Activated CD4-positive, alpha-beta memory T cell treated with anti-CD3 and anti-CD28 coated beads for 36 hours (primary cell): ENCODE measurements around the gene SECISBP2L. TPM values are rescaled to one million over a fixed set of nuclear protein-coding genes. Genes with fewer than 3 reads are reported as not detected.

Source experiments
- CTCF ChIA-PET: fragments of 350-600 bp; sonication (Branson Sonifier 250); formaldehyde crosslinking; loops from one replicate; lab custom pipeline; 2021; ENCODE audit warnings: antibody characterized with exemption, inconsistent platforms; lab: Charles Lee
- POLR2A ChIA-PET: fragments of 350-600 bp; sonication (Branson Sonifier 250); formaldehyde crosslinking; loops from one replicate; lab custom pipeline; 2021; ENCODE audit warnings: antibody characterized with exemption; lab: Charles Lee
- DNase-seq: peaks from one replicate; pipeline ENCODE4 v3.0.0-alpha.2; 2020
- H3K27ac Mint-ChIP-seq: one replicate; pipeline ENCODE4 v1.8.0; 2021; ENCODE audit warnings: mixed read lengths
- H3K27me3 Mint-ChIP-seq: one replicate; pipeline ENCODE4 v1.8.0; 2021; ENCODE audit warnings: mixed read lengths
- H3K36me3 Mint-ChIP-seq: one replicate; pipeline ENCODE4 v1.8.0; 2021; ENCODE audit warnings: mixed read lengths
- H3K4me1 Mint-ChIP-seq: one replicate; pipeline ENCODE4 v1.8.0; 2021; ENCODE audit warnings: low read depth, mixed read lengths
- H3K4me3 Mint-ChIP-seq: one replicate; pipeline ENCODE4 v1.8.0; 2021; ENCODE audit warnings: mild to moderate bottlenecking, mixed read lengths
- H3K9me3 Mint-ChIP-seq: one replicate; pipeline ENCODE4 v1.8.0; 2021; ENCODE audit warnings: mixed read lengths
- intact Hi-C: fragments of 100-400 bp; cut with micrococcal nuclease; formaldehyde crosslinking; loops from one replicate; pipeline ENCODE4 v1.15.1; 2023
- total RNA-seq, 2 experiments: library from RNA; stranded (reverse); gene quantifications; one replicate each; pipeline ENCODE4 v1.2.3, GENCODE V29; 2021

SECISBP2L gene
- total RNA-seq, 2 experiments from 2014 or later, result 22.5 to 24.6 TPM

DNA sequence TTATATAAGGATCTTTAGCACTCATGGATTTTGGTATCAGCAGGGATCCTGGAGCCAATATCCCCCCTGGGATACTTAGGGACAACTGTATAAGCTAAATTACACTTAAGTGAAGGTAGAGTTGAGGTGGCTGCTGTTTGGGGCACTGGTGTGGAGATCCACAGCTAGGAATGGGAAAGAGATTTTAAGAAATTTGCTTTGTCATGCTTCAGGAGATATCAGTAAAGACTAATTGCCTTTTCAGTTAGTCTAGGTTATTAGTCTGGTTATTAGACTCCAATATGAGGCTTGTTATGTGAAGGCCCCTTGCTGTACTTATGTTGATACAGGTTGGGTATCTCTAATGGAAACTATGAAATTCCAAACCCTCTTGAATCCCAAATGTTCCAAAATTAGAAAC, 1.2 kb upstream of the SECISBP2L start:
- Mint-ChIP-seq H3K4me3 (no peak overlapping the region), H3K4me1 (peaks cover 21% of the 10 kb centered on the region), H3K9me3 (no peaks in the 10 kb centered on the region), H3K36me3 (no peaks in the 10 kb centered on the region), H3K27me3 (no peaks in the 10 kb centered on the region), H3K27ac (no peak overlapping the region)
- intact Hi-C loops, result loop anchor here (2.0 to 10.0 kb wide), 4 partner anchors 85 to 577 kb away; partner anchors contain the start of genes DTWD1, FAM227B, FGF7 and GALK2
- ChIA-PET CTCF (interaction anchor here (0.6 to 1.7 kb wide), 4 partner anchors 31 to 1201 kb away, joined by 3 to 5 read pairs (median 4); no protein-coding TSS in a partner anchor), POLR2A (interaction anchor here (1.4 kb wide), 1 partner anchor 170 kb away, joined by 5 read pairs; the partner anchor contains the start of gene EID1)
- DNase-seq, result no peak

DNA sequence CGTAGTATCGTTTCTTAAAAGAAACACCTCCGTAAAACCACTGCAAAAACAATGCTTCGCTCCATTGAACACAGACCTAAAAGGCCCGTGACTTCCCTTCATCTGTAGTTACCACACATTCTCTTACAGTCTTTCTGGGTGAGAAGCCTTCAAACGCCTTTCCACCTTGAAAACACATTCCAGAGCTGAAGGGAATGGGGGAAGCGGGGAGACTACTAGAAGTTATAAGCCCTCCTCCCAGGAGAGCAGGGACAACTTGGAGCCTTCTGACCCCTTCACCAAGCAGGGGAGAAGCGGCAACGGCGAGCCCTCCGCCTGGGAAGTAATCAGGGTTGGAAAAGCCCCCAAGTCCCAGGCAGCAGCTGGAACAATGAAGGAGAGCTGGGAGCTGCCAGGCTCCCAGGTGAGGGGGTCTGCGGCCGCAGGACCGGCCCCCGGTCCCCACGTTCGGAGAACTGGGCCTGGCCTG, 461 bp downstream of the SECISBP2L start:
- ChIA-PET POLR2A (interaction anchor here (0.6 to 1.3 kb wide), 3 partner anchors 21 to 110 kb away, joined by 3 read pairs; partner anchors contain the start of gene COPS2), CTCF (interaction anchor here (0.7 to 1.8 kb wide), 6 partner anchors 11 to 184 kb away, joined by 3 to 13 read pairs (median 4); partner anchors contain the start of gene EID1)
- peaks cover 33% of the 10 kb centered on the region for H3K4me1 Mint-ChIP-seq
- H3K27ac Mint-ChIP-seq, result peak overlapping the region; percentile 76
- intact Hi-C loops, result loop anchor here (1.0 to 10.0 kb wide), 7 partner anchors 83 to 579 kb away; partner anchors contain the start of genes CEP152, COPS2, DTWD1 and EID1
- H3K27me3 Mint-ChIP-seq, result no peaks in the 10 kb centered on the region
- H3K9me3 Mint-ChIP-seq, result no peaks in the 10 kb centered on the region
- DNase-seq, result peak; percentile 21
- H3K4me3 Mint-ChIP-seq, result peak overlapping the region; percentile 91
- no peaks in the 10 kb centered on the region for H3K36me3 Mint-ChIP-seq

DNA sequence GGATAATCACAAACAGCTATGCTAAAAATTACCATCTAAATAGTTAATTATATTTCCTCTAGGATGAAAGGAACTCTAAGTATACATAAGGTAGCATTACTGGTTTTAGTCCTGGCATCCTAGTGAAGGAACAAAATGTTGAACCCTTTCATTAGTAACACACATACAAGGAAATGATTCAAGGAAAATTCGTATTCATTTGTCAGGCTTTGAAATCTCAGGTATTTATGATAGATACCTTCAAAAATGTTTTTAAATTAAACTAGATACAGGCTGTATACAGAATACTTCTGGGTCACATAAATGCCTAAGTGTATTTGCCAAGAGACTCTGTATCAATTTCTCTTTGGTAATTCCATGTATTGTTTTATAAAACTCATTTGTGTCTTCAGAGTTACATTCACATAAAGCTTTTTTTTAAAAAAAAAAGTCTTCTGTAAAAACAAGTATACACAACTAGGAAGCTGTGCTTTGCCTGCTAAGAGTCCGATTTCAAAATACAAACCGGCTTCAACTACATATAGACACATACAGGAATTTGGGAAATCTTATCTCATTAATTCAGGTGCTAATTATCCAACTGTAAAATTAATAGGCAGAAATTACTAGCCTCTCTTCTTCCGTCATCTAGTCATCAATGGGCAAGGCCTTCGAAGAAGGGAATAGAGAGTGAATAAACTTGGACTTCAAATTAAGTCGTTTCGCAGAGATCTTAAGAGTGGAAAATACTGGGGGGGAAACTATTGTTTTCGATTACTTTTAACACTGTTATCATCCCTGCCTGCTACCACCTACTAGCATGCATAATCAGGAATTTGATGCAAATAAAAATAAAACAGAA, 1.3 kb downstream of the SECISBP2L start:
- peak overlapping the region; percentile 91 for H3K4me3 Mint-ChIP-seq
- ChIA-PET CTCF (interaction anchor here (0.7 to 1.8 kb wide), 3 partner anchors 69 to 183 kb away, joined by 3 to 13 read pairs (median 4); no protein-coding TSS in a partner anchor), POLR2A (no interaction called here)
- no peaks in the 10 kb centered on the region for H3K36me3 Mint-ChIP-seq
- intact Hi-C loops, result loop anchor here (5.0 to 10.0 kb wide), 2 partner anchors 83 to 580 kb away; partner anchors contain the start of genes DTWD1, FAM227B and SHC4
- H3K9me3 Mint-ChIP-seq, result no peaks in the 10 kb centered on the region
- no peaks in the 10 kb centered on the region for H3K27me3 Mint-ChIP-seq
- H3K27ac Mint-ChIP-seq, result peak overlapping the region; percentile 76
- peaks cover 36% of the 10 kb centered on the region for H3K4me1 Mint-ChIP-seq
- DNase-seq, result no peak

DNA sequence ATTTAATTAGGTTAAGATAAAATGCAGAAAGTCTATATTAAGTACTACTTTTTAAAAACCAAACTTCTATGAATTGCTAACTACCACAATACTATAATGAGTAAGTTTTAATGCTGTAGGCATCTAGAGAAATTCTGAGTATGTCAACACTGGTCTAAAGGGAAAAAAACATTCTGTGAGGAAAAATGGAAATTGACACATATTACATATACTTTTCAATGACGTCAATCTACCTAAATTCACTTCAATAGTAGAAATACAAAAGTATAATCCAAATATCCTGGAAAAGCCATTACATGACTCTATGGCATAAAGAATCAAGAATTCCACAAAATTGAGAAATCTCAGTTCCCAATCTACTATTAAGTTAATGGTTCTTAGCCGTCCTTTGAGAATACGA, 2.2 kb downstream of the SECISBP2L start:
- Mint-ChIP-seq H3K9me3 (no peaks in the 10 kb centered on the region), H3K36me3 (no peaks in the 10 kb centered on the region), H3K4me3 (peak overlapping the region; percentile 1), H3K27ac (no peak overlapping the region), H3K4me1 (peaks cover 39% of the 10 kb centered on the region), H3K27me3 (no peaks in the 10 kb centered on the region)
- intact Hi-C loops, result loop anchor here (10.0 kb wide), 1 partner anchor 581 kb away; the partner anchor contains the start of genes DTWD1 and FAM227B
- no peak for DNase-seq
- ChIA-PET POLR2A (interaction anchor here (0.6 to 1.0 kb wide), 2 partner anchors 74 to 111 kb away, joined by 3 read pairs; partner anchors contain the start of gene COPS2), CTCF (no interaction called here)

DNA sequence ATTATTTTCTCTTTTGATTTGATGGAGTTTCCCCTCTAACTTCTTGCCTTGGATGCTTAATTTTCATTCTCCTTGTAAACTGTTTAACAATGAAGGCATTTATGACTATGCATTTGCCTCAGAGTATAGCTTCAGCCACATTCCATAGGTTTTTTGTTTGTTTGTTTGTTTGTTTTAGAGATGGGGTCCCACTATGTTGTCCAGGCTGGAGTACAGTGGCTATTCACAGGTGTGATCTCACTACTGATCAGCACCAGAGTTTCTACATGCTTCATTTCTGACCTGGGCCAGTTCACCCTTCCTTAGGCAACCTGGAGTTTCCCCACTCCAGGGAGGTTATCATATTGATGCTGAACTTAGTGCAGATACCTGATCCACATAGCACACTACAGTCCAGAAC, 4.1 kb downstream of the SECISBP2L start:
- DNase-seq, result no peak
- peaks cover 51% of the 10 kb centered on the region for H3K4me1 Mint-ChIP-seq
- no peaks in the 10 kb centered on the region for H3K9me3 Mint-ChIP-seq
- ChIA-PET CTCF (interaction anchor here (1.4 kb wide), 1 partner anchor 66 kb away, joined by 5 read pairs; no protein-coding TSS in a partner anchor), POLR2A (no interaction called here)
- intact Hi-C loops, result loop anchor here (10.0 kb wide), 1 partner anchor 583 kb away; the partner anchor contains the start of genes DTWD1 and FAM227B
- no peak overlapping the region for H3K27ac Mint-ChIP-seq
- no peaks in the 10 kb centered on the region for H3K27me3 Mint-ChIP-seq
- no peak overlapping the region for H3K4me3 Mint-ChIP-seq
- no peaks in the 10 kb centered on the region for H3K36me3 Mint-ChIP-seq

DNA sequence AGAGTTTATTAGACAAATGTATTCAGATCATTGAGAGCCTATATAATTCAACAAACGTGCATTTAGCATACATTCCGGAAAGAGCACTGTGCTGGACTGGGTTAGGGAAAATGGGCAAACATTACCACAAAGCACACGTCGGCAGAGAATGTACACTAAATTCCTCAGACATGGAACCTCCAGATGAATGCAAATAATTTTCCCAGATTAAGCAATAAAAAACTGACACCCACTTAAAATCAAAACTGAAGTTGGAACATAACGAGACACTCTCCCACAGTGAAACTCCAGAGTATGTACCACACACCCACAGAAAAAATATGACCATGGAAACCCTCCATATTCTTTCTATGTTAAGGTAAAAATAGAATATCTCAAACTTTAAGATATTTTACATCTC, 4.8 kb downstream of the SECISBP2L start:
- no peak for DNase-seq
- H3K36me3 Mint-ChIP-seq, result no peaks in the 10 kb centered on the region
- H3K4me3 Mint-ChIP-seq, result no peak overlapping the region
- ChIA-PET CTCF (no interaction called here), POLR2A (no interaction called here)
- intact Hi-C loops, result loop anchor here (10.0 kb wide), 1 partner anchor 583 kb away; the partner anchor contains the start of genes DTWD1 and FAM227B
- no peaks in the 10 kb centered on the region for H3K9me3 Mint-ChIP-seq
- H3K27me3 Mint-ChIP-seq, result no peaks in the 10 kb centered on the region
- peaks cover 50% of the 10 kb centered on the region for H3K4me1 Mint-ChIP-seq
- H3K27ac Mint-ChIP-seq, result no peak overlapping the region

DNA sequence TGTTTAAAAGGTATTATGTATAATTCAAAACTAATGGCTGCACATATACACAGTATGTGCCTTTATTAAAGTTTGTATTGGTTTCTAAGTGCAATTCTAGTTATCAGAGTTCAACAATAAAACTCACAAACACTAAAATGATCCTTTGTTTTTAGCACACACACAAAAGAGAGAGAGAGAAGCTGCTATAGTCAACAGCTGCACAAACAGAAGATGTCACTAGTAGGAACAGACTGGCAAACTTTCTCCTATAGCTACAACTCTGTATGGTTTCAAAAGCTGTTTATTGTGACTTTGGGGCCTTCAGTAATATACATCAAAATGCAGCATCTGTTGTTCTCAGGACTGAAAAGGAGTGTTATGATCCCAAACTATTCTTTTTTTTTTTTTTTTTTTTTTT, 6.1 kb downstream of the SECISBP2L start:
- DNase-seq, result no peak
- CTCF ChIA-PET, result interaction anchor here (1.2 kb wide), 1 partner anchor 100 kb away, joined by 3 read pairs; no protein-coding TSS in a partner anchor
- H3K4me3 Mint-ChIP-seq, result no peak overlapping the region
- no peak overlapping the region for H3K27ac Mint-ChIP-seq
- H3K4me1 Mint-ChIP-seq, result peaks cover 47% of the 10 kb centered on the region
- no peaks in the 10 kb centered on the region for H3K27me3 Mint-ChIP-seq
- intact Hi-C loops, result loop anchor here (10.0 kb wide), 1 partner anchor 585 kb away; the partner anchor contains the start of genes DTWD1 and FAM227B
- H3K9me3 Mint-ChIP-seq, result no peaks in the 10 kb centered on the region
- no peaks in the 10 kb centered on the region for H3K36me3 Mint-ChIP-seq
- POLR2A ChIA-PET, result no interaction called here

DNA sequence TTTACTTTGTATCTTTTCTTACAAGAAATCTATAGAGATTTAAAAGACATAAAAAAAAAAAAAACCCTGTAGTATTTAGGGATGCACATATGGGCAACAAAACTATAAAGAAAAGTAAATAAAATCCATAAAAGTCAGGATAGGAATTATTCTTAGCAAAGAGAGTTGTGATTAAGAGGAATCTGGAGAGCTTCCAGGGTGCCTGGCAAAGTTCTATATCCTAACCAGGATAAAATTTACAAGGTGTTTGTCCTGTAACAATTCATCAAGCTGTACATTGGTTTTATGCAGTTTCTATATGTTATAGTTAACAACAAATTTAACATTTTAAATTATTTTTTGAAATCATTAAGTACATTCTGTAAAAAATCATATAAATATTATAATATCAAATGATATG, 7.9 kb downstream of the SECISBP2L start:
- Mint-ChIP-seq H3K4me1 (peaks cover 35% of the 10 kb centered on the region), H3K27me3 (no peaks in the 10 kb centered on the region), H3K9me3 (no peaks in the 10 kb centered on the region), H3K36me3 (no peaks in the 10 kb centered on the region), H3K27ac (no peak overlapping the region), H3K4me3 (no peak overlapping the region)
- DNase-seq, result no peak
- CTCF ChIA-PET, result no interaction called here
- intact Hi-C loops, result no loop called here
- POLR2A ChIA-PET, result no interaction called here

DNA sequence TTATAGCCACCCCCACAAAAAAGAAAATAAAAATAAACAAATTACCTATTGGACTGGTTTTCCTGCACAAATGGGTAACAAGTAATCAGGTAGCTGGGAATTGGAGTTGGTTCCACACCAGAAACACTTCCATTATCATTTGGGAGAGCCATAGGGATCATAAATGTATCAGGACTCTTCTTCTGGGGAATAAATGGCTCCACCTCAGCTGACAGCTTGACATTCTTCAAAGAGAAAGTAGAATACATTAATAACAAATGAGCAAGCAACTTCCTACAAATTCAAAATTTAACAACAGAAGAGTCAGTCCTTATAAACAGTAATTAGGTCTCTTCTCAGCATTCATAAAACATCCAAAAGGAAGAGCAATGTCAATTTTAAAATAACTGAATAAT, 8.7 kb downstream of the SECISBP2L start:
- DNase-seq, result no peak

DNA sequence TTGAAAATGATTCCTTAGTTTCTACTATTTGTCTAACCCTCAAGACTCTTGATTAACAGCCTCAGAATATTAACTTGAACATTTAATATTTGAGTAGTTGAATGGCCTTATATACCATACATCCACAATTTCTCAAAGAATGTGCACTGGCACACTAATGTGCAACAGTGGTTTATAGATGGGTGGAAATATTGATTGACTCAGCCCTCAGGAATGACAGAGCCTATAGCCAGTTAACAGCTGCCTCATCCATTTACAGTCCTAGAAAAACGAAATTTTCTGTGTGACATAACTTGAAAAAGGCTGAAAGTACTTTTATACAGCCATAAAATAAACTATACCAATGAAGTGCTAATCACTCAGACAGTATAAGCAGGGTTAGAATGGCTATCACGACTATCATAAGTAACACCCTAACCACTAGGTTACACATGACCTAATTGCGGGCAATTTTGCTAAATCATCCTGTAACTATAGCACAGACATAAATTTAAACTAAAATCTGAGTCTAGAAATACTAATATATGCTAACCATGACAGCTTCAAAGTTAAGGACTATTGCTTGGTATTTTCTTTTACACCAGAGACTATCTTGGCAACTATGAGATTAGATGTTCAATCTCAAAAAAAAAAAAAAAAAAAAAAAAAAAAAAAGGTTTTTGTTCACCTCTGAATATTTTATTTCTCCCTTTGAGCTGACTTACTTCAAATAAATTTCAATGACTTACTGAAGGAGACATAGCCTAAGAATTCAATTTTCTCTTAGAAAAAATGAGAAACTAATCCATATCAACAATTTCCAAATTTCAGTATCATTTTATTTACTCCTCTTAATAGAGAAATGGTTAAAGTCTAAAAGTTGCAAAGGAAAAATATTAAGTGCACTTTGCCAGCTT, 9.3 kb downstream of the SECISBP2L start:
- Mint-ChIP-seq H3K4me3 (no peak overlapping the region), H3K4me1 (peaks cover 30% of the 10 kb centered on the region), H3K9me3 (no peaks in the 10 kb centered on the region), H3K36me3 (peaks cover 2% of the 10 kb centered on the region), H3K27me3 (no peaks in the 10 kb centered on the region), H3K27ac (no peak overlapping the region)
- DNase-seq, result no peak
- intact Hi-C loops, result no loop called here
- ChIA-PET CTCF (interaction anchor here (0.6 to 1.4 kb wide), 4 partner anchors 61 to 200 kb away, joined by 3 to 6 read pairs (median 4); no protein-coding TSS in a partner anchor), POLR2A (no interaction called here)

More for the DNA sequence above, 8.7 kb downstream of the SECISBP2L start:
- Mint-ChIP-seq H3K36me3 (peaks cover 2% of the 10 kb centered on the region), H3K27ac (no peak overlapping the region), H3K4me1 (peaks cover 34% of the 10 kb centered on the region), H3K9me3 (no peaks in the 10 kb centered on the region), H3K4me3 (no peak overlapping the region), H3K27me3 (no peaks in the 10 kb centered on the region)
- POLR2A ChIA-PET, result no interaction called here
- CTCF ChIA-PET, result interaction anchor here (0.6 to 1.4 kb wide), 3 partner anchors 62 to 200 kb away, joined by 3 to 6 read pairs (median 4); no protein-coding TSS in a partner anchor
- intact Hi-C loops, result no loop called here

DNA sequence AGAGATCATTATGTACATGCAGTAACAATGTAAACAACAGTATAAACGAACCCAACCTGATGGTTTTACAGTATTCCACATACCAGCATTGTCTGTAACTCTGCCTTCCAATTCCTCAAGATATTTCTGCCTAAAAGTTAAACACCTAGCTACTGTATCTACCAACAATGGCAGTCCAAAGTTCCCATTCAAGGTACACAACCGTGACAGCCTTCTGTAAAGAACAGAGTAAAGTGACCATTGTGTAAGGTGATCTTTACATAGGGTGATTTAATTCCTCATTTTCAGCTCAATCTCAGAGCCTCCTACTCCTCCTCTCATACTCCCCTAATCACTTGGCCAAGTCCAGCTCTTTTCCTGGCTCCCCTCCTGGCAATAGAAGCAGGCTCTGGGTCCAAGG, 10.4 kb downstream of the SECISBP2L start:
- Mint-ChIP-seq H3K4me1 (peaks cover 22% of the 10 kb centered on the region), H3K4me3 (no peak overlapping the region), H3K27me3 (no peaks in the 10 kb centered on the region), H3K9me3 (no peaks in the 10 kb centered on the region), H3K36me3 (peaks cover 2% of the 10 kb centered on the region), H3K27ac (no peak overlapping the region)
- DNase-seq, result no peak
- POLR2A ChIA-PET, result no interaction called here
- CTCF ChIA-PET, result interaction anchor here (0.6 kb wide), 1 partner anchor 110 kb away, joined by 3 read pairs; no protein-coding TSS in a partner anchor
- intact Hi-C loops, result no loop called here
